HG02970 (cell line): ENCODE results near the gene FABP1.

Experiments
- ATAC-seq: cut with Tn5 transposase; IDR thresholded peaks from one replicate; pipeline ENCODE4 v1.9.1; 2021; ENCODE audit warnings: mild to moderate bottlenecking, moderate library complexity, moderate number of reproducible peaks; ENCODE audit not compliant: unreplicated experiment, low FRiP score

FABP1 gene

DNA sequence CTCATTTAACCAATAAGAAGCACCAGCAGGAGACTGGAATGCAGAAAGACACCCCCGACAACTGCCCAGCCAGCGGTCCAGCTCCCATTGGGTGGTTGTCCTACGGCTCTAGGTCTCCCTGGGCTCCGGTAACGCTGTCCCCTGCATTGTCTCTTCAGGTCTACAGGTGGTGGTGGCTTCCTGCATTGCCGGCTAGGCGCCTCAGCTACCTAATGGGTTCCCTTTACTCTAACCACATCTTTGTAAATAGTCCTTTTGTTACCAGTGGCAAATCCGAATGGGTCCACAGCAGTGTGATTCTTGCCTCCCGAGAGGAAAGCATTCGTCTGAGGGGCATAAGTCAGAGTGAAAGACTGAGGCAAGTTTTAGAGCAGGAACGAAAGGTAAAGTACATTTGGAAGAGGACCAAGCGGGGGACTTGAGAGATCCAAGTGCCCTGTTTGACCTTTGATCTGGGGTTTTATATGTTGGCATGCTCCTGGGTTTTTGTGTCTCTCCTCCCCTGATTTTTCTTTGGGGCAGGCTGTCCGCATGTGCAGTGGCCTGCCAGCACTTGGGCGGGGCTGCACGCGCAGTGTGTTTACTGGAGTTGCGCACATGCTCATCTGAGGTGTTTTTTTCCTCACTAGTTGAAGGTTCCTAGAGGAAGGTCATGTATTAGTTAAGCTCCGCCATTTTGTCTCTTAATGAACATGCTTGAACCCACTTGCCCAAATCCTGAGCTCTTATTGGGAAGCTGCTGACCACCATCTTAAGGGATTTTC, 11.0 kb downstream of the FABP1 start:
- ATAC-seq, result no peak

- no peak for ATAC-seq
Measured at GRCh38 chr2:88115825-88116518, 11.9 kb downstream of the FABP1 start.

- ATAC-seq, result no peak
Measured at GRCh38 chr2:88114889-88115288, 13.0 kb downstream of the FABP1 start.

- no peak for ATAC-seq
Measured at GRCh38 chr2:88113069-88113468, 14.8 kb downstream of the FABP1 start.

GRCh38 chr2:88110830-88111229, 17.0 kb downstream of the FABP1 start:
- no peak for ATAC-seq

DNA sequence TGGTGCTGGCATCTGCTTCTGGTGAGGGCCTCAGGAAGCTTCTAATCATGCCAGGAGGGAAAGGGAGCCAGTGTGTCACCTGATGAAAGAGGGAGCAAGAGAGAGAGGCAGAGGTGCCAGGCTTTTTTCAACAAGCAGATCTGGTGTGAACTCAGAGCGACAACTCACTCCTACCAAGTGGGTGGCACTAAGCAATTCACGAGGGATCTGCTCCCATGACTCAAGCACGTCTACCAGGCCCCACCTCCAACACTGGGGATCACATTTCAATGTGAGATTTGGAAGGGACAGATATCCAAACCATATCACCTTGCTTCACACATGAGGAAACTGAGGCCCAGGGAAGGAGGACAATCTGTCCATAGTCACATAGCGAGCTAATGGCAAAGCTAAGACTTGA, 19.1 kb downstream of the FABP1 start:
- no peak for ATAC-seq

DNA sequence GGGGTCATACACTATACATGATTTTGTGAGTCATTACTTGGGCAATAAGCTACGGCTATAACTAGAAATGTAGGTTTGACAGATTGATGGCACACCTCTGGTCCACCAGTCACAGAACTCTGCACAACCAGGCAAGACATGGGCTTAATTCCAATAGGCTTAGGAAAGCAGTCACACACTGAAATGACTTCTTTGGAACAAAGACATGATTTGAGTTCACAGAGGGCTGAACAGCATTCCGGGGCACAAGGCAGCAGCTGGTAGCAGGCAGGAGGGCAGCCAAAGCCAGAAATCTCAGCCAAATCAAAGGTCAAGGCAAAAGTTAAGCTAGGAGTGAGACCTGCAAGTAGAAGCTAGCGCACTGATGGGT, 27.4 kb downstream of the FABP1 start:
- no peak for ATAC-seq

DNA sequence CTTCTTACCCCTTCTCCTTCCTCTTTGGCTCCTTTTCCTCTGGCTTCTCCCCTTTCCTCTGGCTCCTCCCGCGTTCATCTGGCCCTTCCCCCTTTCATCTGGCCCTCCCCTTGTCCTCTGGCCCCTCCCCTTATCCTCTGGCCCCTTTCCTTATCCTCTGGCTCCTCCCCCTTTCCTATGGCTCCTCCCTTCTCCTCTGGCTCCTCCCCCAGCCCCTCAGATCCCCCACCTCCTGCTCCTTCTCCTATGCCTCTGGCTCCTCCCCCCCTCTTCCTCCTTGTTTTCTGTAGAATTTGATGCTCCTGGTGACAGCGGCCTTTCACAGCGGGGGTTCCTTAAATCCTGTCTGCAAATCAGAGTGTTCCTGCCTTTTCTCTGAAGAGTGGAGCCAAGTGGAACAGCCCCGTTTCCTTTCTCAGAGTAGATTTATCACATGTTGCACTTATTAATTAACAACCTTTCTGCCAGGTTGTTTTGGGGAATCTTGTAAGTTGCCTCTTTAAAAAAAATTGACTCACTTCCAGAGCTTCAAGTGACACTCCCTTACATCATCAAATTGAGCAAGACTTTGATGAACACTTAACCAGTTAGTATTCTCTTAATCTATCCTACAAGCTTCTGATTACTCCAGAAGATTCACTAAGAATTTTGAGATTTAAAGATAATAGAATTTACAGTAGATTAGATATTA, 27.9 kb downstream of the FABP1 start:
- ATAC-seq, result no peak

DNA sequence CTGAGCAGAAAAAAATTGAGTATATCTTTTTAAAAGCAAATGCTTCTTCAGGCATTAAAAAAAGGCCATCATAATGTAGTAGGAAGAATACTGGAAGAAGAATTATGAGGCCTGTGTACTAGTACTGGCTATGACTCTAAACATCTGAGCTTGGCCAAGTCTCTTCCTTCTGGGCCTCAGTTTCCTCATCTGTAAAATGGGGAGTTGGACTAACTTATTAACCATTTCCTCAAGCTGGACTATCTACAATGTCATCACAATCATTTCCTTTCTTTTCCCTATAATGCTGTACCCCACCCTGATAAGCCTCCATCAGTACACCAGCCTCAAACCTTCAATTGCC, 29.3 kb downstream of the FABP1 start:
- no peak for ATAC-seq

GRCh38 chr2:88097891-88098557, 29.8 kb downstream of the FABP1 start:
- no peak for ATAC-seq

DNA sequence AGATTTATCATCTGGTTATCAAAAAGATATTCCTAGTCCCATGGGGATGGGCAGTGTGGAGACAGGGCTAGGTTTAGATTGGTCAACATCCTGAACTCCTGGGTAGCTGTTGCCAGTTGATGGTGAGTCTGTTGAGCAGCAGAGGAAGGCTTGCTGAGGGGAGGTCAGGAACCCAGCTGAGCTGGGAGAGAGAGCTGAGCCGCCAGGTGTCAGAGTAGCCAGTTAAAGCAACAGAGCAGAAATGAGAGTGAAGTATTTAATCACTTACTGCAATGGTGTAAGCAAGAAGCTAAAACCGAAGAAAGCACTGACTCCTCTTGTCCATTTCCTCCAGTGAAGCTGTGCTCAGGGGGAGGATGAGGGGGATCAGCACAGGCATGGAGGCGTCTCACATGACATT, 30.7 kb downstream of the FABP1 start:
- ATAC-seq, result no peak

DNA sequence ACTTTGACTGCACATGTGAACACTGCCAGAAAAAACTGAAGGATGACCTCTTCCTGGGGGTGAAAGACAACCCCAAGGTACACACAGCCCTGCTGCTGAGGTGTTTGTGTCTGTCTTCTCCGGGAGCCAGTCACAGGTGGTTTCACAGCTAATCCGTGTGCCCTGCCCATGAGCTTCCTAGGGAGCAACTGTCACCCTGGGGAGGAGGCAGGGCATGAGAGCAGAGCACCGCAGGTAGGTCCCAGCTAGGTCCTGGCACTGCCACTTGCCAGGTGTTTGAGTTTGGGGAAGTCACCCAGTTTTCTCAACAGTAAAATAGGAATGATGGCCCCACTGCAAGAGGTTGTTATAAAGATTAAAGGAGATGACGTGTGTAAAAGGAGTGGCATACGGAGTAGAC, 31.2 kb downstream of the FABP1 start:
- no peak for ATAC-seq

GRCh38 chr2:88095022-88095421, 32.8 kb downstream of the FABP1 start:
- no peak for ATAC-seq

- ATAC-seq, result no peak
Measured at GRCh38 chr2:88092773-88093172, 35.1 kb downstream of the FABP1 start.

DNA sequence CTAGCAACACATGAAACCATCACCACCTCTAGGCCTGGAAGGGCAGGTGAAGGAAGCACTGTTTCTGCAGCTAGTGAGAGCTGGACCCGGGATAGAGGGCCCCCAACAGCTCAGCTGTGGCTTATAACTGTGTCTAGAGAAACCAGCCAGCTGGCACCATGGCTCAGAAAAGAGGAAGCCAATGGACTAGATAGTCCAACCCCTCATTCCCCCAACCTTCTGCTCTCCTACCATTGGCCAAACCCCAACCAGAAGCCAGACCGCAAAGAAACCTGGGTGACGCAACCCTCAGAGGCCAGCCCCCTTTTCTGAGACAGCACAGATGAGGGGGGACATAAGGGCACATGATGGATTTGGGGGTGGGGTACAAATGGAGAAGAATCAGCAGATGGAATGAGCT, 35.9 kb downstream of the FABP1 start:
- no peak for ATAC-seq

DNA sequence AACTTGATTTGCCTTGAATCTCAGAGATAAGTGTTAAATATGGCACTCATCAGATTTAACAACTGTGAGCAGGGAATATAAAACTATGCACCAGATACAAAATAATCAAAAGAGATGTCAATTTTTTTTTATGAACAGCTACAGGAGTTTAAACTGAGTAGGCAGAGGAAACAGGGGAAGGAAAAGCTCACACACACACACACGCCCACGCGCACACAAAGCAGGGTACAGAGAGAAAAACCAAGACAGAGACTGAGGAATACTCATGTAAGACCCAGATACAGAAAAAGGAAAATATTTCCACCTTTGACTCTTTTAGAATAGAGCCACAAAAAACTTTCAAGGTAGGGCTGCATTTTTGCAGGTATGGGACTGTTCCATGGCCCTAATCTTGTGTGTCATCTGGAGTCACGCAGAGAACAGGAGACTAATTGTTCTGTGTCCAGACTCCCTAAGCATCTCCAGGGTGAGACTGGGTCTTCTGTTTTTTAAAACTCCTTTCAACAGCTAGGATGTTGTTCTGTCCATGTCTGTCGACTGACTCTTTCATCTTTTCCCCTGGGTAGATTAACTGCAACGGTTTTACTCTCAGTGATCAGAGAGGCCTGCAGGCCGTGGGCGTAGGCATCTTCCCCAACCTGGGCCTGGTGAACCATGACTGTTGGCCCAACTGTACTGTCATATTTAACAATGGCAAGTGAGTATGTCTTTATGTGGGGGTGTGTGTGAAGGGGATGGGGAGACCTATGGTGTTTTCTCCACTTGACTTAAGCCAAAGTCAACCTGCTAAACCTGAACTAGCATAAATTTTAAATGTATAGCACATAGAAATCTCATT, 37.2 kb downstream of the FABP1 start:
- ATAC-seq, result no peak

GRCh38 chr2:88088999-88089398, 38.9 kb downstream of the FABP1 start:
- no peak for ATAC-seq

GRCh38 chr2:88087763-88088162, 40.1 kb downstream of the FABP1 start:
- no peak for ATAC-seq

DNA sequence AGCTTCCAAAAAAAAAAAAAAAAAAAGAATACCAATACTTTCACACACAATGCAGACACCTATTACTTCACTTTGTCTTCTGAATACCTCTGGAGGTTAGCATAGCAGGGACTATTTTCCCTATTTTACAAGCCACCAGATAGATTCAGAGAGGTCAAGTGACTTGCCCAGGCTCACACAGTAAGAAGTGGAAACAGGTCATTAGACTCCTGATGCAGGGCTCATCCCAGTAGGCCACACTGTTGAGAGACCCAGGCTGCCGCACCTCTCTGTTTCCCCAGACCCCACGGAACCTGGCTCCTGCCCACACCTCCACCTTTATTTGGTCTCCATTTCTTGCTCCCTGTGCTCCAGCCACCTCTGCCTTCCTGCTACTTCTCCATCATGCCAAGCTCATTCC, 40.8 kb downstream of the FABP1 start:
- ATAC-seq, result no peak

- ATAC-seq, result no peak
Measured at GRCh38 chr2:88086401-88086800, 41.5 kb downstream of the FABP1 start.
